ENCODE measurements around the gene POLG.

The POLG gene
- long read RNA-seq, donor 1, full-length matches to known transcripts = 16 of 16 reads
- long read RNA-seq, donor 1, partial matches to known transcripts = 0 of 16 reads
- long read RNA-seq, donor 1, other reads (novel, unspliced or antisense) = 0 of 16 reads
- long read RNA-seq, donor 2, partial matches to known transcripts = 0 of 4 reads
- long read RNA-seq, donor 2, other reads (novel, unspliced or antisense) = 0 of 4 reads
- long read RNA-seq, donor 3, full-length matches to known transcripts = 10 of 10 reads
- long read RNA-seq, donor 3, partial matches to known transcripts = 0 of 10 reads
- long read RNA-seq, donor 3, other reads (novel, unspliced or antisense) = 0 of 10 reads
- long read RNA-seq, donor 4, partial matches to known transcripts = 22 of 25 reads
- long read RNA-seq, donor 4, other reads (novel, unspliced or antisense) = 0 of 25 reads
- long read RNA-seq, donor 5, full-length matches to known transcripts = 7 of 7 reads
- long read RNA-seq, donor 5, partial matches to known transcripts = 0 of 7 reads
- long read RNA-seq, donor 5, other reads (novel, unspliced or antisense) = 0 of 7 reads
- long read RNA-seq, donor 6, full-length matches to known transcripts = 8 of 15 reads
- long read RNA-seq, donor 6, partial matches to known transcripts = 7 of 15 reads
- long read RNA-seq, donor 6, other reads (novel, unspliced or antisense) = 0 of 15 reads
- long read RNA-seq, donor 7 = 0 reads
- long read RNA-seq, donor 8, full-length matches to known transcripts = 6 of 6 reads
- long read RNA-seq, donor 8, partial matches to known transcripts = 0 of 6 reads
- long read RNA-seq, donor 8, other reads (novel, unspliced or antisense) = 0 of 6 reads

- peak; percentile 94 for DNase-seq
These were observed at the start of gene POLG for GRCh38 chr15:89334510-89335297. POLG (minus strand) TSS chr15:89334824; CDS start chr15:89333754, 1,070 bp downstream.

GRCh38 chr15:89384176-89384604, 49.6 kb upstream of the POLG start:
- no peak for DNase-seq

- DNase-seq = peak; percentile 69
These were observed 48.9 kb upstream of the POLG start for GRCh38 chr15:89383365-89384175.

- DNase-seq = no peak
These were observed 47.5 kb upstream of the POLG start for GRCh38 chr15:89381888-89382686.

GRCh38 chr15:89381331-89381730, 46.7 kb upstream of the POLG start:
- DNase-seq = no peak

- DNase-seq = no peak
These were observed 45.2 kb upstream of the POLG start for GRCh38 chr15:89379818-89380217.

- DNase-seq = no peak
These were observed 44.6 kb upstream of the POLG start for GRCh38 chr15:89379251-89379695.

GRCh38 chr15:89378296-89379151, 43.9 kb upstream of the POLG start:
- peak; percentile 86 for DNase-seq

GRCh38 chr15:89377842-89378295, 43.2 kb upstream of the POLG start:
- DNase-seq = peak; percentile 68

- no peak for DNase-seq
These were observed 42.6 kb upstream of the POLG start for GRCh38 chr15:89377024-89377841.

GRCh38 chr15:89376388-89376787, 41.8 kb upstream of the POLG start:
- DNase-seq = no peak

- DNase-seq = no peak
These were observed 40.7 kb upstream of the POLG start for GRCh38 chr15:89375093-89376005.

DNA sequence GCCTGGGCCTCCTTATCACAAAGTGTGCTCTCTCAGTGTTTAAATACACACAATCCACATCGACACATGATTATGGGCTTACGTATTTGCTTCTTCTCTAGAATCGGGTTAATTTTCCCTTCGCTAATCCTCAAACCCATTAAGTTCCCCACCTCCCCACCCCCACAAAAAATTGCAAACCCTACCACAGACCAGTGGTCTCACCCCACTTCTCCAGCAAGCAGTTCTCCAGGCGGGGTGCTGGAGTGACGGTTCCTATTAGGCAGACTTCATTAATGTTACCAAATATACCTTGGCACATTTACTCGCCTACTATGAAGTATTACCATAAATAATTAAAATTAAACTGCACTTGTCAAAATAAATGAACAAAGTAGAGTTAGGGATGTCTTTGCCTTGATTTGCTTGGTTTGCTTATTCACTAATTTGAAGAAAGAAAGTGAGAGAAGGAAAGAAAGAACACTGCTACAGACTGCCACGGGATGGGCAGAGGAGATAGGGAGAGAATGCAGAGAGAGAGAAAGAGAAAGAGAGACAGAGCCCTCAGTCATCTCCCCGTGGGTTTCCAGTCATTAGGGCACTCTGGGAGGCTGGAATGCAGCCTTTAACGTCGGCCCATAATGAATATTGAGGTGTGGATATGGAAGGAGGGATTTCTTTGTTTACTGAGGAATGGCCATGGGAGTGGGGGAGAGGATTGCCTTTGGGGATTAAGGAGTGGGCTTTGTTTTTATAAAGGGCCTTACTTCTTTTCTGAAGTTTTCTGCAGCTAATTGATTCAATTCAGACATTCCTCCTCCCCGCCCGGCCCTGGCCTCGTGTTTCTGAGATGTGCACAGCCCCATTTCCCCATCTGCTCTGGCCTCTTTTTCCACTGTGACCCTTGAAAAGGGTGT, 39.7 kb upstream of the POLG start:
- no peak for DNase-seq

GRCh38 chr15:89372069-89372935, 37.7 kb upstream of the POLG start:
- no peak for DNase-seq

All from right kidney (tissue), 9 donors.